KG1 (cell line): ENCODE data around the gene PCYOX1L.

Experiments
- DNase-seq: peaks from one replicate; lab custom pipeline; 2025; lab: John Stamatoyannopoulos, UW

PCYOX1L gene

GRCh38 chr5:149338364-149338763 is 19.5 kb upstream of the PCYOX1L start:
- DNase-seq, result no peak

GRCh38 chr5:149340920-149341319 is 16.9 kb upstream of the PCYOX1L start:
- no peak for DNase-seq

- DNase-seq, result no peak
These were observed 16.0 kb upstream of the PCYOX1L start for GRCh38 chr5:149341876-149342275.

- no peak for DNase-seq
These were observed 13.7 kb upstream of the PCYOX1L start for GRCh38 chr5:149344151-149344550.

DNA sequence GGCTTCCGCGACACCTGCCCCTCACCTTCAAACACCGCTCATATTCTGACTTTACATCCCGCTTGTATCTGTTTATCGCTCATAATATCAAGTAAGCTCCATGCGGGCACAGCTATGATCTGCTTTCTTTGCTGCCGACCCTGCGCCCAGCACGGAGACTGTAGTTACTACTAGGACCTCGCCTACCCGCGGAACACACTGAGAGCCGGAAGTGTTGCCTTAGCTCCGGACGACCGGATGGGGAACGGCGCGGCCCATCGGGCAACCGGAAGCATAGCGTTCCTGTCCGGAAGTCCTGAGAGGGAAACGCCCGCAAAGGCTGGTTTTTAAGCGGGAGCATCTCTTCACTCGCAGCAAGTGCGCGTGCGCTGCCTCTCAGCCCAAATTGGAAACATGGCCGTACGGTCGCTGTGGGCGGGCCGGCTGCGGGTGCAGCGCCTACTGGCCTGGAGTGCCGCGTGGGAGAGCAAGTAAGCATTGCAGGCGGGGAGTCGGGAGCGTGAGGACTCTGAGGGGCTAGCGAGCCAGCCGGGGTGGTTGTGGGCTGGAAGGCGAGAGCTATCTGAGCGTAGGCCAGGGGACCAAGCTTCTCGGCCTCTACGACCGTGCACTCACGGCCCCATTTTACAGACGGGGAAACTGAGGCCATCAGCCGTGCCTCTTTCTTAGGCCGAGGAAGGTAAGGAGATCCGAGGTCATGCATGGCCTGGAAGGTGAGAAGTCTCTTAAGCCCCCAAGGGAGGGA is 12.5 kb upstream of the PCYOX1L start, which contains the start of gene GRPEL2:
TSS of gene GRPEL2 (plus strand) at position 353 of the 745 bp plus-strand sequence. CDS start at position 394, 41 bp downstream.
- DNase-seq, result peak; percentile 24

- DNase-seq, result no peak
These were observed 12.0 kb upstream of the PCYOX1L start for GRCh38 chr5:149345892-149346222.

DNA sequence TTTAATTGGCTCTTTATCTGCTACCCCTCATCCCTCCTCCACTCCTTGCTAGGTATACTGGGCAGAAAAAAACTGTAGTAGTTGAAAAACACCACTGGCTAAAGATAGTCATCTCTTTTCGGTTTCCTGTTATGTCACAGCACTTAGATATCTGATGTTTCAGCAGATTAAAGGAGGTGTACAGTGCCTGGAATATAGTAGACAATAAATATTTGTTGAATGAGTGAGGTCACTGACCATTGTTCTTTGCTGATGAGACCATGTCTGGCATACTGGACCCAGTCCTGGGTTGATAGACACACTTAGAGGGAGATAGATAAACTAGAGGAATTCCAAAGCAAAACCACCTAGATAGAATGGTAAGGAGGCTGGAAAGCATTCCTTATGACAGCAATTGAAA is 9.3 kb upstream of the PCYOX1L start:
- DNase-seq, result no peak

DNA sequence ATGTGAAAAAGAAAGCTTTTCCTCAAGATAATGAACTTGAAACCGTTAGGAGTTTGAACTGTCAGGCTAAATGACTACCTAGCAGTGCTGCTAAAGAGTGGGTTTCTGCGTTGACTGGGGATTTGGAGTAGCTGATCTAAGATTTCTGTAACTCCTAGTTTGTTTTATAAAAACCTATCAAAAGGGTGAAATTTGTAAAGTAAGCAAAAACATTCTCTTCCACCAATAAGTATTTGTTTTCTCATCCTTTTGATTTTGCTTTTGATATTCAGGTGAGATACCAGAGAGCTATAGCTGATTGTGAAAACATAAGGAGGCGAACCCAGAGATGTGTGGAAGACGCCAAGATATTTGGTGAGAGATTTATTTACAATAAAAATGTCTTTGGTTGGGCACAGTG is 8.5 kb upstream of the PCYOX1L start:
- no peak for DNase-seq

DNA sequence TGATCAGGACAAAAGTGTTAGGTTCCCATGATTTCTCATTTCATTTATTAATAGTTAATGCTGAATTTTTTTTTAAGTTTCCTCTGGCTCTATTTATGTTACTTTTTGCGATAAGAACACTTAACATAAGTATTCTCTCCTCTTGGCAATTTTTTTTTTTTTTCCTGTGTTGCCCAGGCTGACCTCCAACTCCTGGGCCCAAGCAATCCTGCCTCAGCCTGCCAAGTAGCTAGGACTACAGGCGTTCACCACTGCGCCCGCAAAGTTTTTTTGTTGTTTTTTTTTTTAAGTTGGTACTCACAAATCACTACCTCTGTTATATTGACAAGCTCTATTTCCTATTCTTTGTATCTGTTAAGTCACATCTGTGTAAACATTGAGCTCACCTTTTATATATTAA is 5.7 kb upstream of the PCYOX1L start:
- no peak for DNase-seq

GRCh38 chr5:149353911-149354310 is 3.9 kb upstream of the PCYOX1L start:
- DNase-seq, result no peak

DNA sequence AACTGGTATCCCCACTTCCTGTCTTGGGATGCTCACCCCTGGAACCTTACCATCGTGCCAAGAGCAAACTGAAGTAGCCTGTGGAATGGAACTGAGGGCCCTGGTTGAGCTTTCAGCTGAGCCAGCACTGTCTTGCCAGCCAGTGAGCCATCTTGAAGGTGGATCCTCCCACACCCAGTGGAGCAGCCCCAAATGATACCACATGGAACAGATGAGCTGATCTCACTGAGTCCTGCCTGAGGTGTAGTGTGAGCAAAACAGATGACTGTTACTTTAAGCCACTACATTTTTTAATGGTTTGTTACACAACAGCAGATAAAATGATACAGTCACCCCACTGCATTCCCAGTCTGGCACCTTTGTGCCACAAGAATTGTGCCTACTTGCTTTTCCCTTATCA is 2.2 kb upstream of the PCYOX1L start:
- no peak for DNase-seq

DNA sequence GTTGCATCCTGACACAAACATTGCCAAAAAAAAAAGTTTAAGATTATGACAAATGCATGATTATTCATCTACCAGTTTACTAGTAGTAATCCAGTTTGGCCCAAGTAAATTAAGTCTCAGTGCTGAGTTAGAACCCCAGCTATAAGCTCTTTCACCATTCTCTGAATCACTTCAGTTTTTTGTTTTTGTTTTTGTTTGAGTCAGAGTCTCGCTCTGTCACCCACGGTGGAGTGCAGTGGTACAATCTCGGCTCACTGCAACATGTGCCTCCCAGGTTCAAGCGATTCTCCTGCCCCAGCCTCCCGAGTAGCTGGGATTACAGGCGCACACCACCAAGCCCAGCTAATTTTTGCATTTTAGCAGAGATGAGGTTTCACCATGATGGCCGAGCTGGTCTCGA is 1.5 kb upstream of the PCYOX1L start:
- no peak for DNase-seq

DNA sequence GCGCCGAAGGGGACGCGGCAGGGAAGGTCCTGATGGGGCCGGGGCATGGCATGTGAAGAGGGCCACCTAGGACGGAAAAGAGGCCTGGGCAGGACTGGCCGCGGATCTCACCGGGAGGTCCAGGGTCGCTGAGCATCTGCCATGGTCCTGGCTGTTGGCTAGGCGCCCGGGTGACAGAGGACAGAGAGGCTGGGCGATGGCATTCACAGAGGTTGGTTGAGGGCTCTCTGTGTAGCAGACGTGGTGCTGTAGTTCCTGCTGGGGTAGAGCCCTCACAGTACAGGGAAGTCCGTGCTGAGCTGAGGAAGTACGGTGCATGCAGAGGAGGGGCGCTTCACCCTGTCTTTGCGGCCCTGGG is 427 bp downstream of the PCYOX1L start:
- no peak for DNase-seq

- DNase-seq, result no peak
These were observed 1.1 kb downstream of the PCYOX1L start for GRCh38 chr5:149358868-149359495.

DNA sequence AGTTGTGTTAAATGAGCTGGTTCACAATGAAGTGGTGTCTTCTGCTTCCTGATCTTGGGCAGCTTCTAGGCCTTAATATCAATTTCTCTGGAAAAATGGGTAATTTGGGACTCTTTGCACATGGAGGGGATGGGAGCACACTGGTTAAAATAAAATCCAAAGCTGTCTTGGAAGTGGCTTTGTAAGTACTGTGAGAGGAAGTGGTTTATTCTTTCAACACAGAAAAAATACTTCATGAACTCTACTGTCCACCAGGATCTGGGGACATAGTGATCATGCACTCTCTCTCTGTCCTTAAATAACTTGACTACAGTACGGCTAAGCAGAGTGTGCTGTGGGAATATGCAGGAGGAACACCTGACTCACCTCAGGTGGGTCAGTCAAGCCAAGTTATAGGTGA is 2.4 kb downstream of the PCYOX1L start:
- no peak for DNase-seq

GRCh38 chr5:149362541-149362940 is 4.7 kb downstream of the PCYOX1L start:
- no peak for DNase-seq

GRCh38 chr5:149363358-149363757 is 5.5 kb downstream of the PCYOX1L start:
- DNase-seq, result no peak

DNA sequence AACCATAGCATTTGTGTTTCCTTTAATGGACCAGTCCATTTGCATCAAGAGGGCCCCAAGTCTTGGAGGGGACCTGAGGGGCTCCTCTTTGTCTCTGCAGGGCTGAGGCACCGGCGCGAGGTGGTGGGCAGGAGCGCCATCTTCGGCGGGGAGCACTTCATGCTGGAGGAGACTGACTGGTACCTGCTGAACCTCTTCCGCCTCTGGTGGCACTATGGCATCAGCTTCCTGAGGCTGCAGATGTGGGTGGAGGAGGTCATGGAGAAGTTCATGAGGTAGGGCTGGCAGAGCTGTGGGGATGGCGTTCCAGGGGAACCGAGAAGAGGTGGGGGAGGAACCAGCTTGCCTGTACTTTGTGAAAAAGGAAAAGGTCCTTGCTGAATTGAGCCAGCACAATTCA is 6.1 kb downstream of the PCYOX1L start:
- DNase-seq, result no peak

GRCh38 chr5:149364719-149365118 is 6.9 kb downstream of the PCYOX1L start:
- DNase-seq, result no peak

- DNase-seq, result no peak
These were observed 7.6 kb downstream of the PCYOX1L start for GRCh38 chr5:149365418-149365817.

- no peak for DNase-seq
These were observed 8.4 kb downstream of the PCYOX1L start for GRCh38 chr5:149366169-149366729.

- DNase-seq, result no peak
These were observed 9.6 kb downstream of the PCYOX1L start for GRCh38 chr5:149367249-149367971.
